Adrenal gland (tissue), 12 donors: ENCODE results near the gene GATA3. TPM values are rescaled to one million over a fixed set of nuclear protein-coding genes. Genes with fewer than 3 reads are reported as not detected.

Experiments used
- DNase-seq, 7 donors: peaks; one replicate each; pipeline ENCODE4 v3.0.0-alpha.2; 2019 to 2020
- H3K27ac ChIP-seq, 5 donors: fragments of 200-600 bp; sonication (generic) in 4 of 5; 1 replicate in 3 of 5; 2 replicates in 2 of 5; pipeline versions ENCODE4 v1.5.1 to v1.8.0; 2016 to 2020; ENCODE audit warnings: mild to moderate bottlenecking in 1 of 5
- H3K27me3 ChIP-seq: fragments of 200-600 bp; 2 replicates; pipeline ENCODE4 v1.8.0; 2021
- H3K36me3 ChIP-seq, 2 donors: fragments of 200-600 bp; replicated peaks in 1 of 2; 1 replicate in 1 of 2; 2 replicates in 1 of 2; pipeline versions ENCODE4 v1.5.1 to v1.8.0; 2018 to 2022
- H3K4me1 ChIP-seq, 2 donors: fragments of 200-600 bp; replicated peaks in 1 of 2; 1 replicate in 1 of 2; 2 replicates in 1 of 2; pipeline versions ENCODE4 v1.5.1 to v1.8.0; 2018 to 2021
- H3K4me3 ChIP-seq, 4 donors: fragments of 200-600 bp; sonication (generic) in 3 of 4; one replicate each; pipeline ENCODE4 v1.5.1; 2016 to 2018
- H3K9me3 ChIP-seq, 3 donors: fragments of 200-600 bp; sonication (generic) in 1 of 3; replicated peaks in 1 of 3; 1 replicate in 2 of 3; 2 replicates in 1 of 3; pipeline versions ENCODE4 v1.5.1 to v1.8.0; 2016 to 2021
- CTCF ChIP-seq, 6 experiments: fragments of 450-650 bp in 4 of 6; fragments of 200-600 bp in 2 of 6; sonication (generic) in 1 of 6; IDR thresholded peaks; 1 replicate in 5 of 6; 2 replicates in 1 of 6; pipeline versions ENCODE4 v1.5.1 to v1.8.0; 2016 to 2021; ENCODE audit warnings: antibody characterized with exemption in 6 of 6, mild to moderate bottlenecking in 2 of 6, moderate library complexity in 1 of 6
- POLR2A ChIP-seq, 2 donors: fragments of 450-650 bp; IDR thresholded peaks; one replicate each; pipeline ENCODE4 v1.6.1; 2017; ENCODE audit warnings: antibody characterized with exemption in 2 of 2, mild to moderate bottlenecking in 2 of 2, moderate library complexity in 1 of 2
- WGBS, 4 donors: extraction: QIAGEN DNeasy Blood & Tissue Kit in 2 of 4; methylation state at CpG; one replicate each; pipeline versions ENCODE4 v1.1.5 to v1.1.7; 2013 to 2017; 5-methylcytosine and 5-hydroxymethylcytosine counted together
- intact Hi-C, 2 donors: fragments of 100-400 bp; cut with DNase I; formaldehyde crosslinking; loops; one replicate each; pipeline versions ENCODE4 v1.14.1 to v1.15.0; 2022 to 2023
- polyA plus RNA-seq, 3 donors: library from polyadenylated mRNA; stranded (reverse); fragments of 200-250 nt in 2 of 3; fragments of 350-450 nt in 1 of 3; fragmentation: Illumina TruSeq in 1 of 3; extraction: RNeasy Lipid Tissue Mini Kit (QIAGEN cat#74804) in 1 of 3; gene quantifications; one replicate each; pipeline ENCODE4 v1.2.3, GENCODE V29; 2013 to 2014
- total RNA-seq, 9 donors: library from RNA; depleted of rRNA in 4 of 9; stranded (reverse); fragments of >200 nt in 4 of 9; fragments of 120-200 nt in 1 of 9; fragmentation: NEBNext Ultra II Directional in 1 of 9; extraction: Animal tissue kit (Norgen Biotek cat#: 25700) in 1 of 9; gene quantifications; one replicate each; pipeline versions ENCODE4 v1.1.0 to v1.2.4, GENCODE V29; 2013 to 2023
- donor health status: healthy with polysubstance abuse.
- donor health status: Bipolar disorder and iron deficiency.
- donor health status: DM: yes; HTN: yes; CAD: no.
- donor health status: DM: no; HTN: no; CAD: no.
- donor health status: DM: no; HTN: no; CAD: no.
- donor health status: DM: yes; HTN: yes; CAD: no.

GATA3 gene
- total and polyA plus RNA-seq, 12 donors, result 1.8 to 11.6 (median 4.7) TPM

- no peak overlapping the region for H3K4me3 ChIP-seq
- H3K36me3 ChIP-seq, result no peaks in the 10 kb centered on the region
- H3K27ac ChIP-seq, result no peak overlapping the region
- no peaks in the 10 kb centered on the region for H3K9me3 ChIP-seq
- intact Hi-C loops, result no loop called here
- TF ChIP-seq POLR2A (IDR thresholded peaks at IDR 0.05) (no peak), CTCF (IDR thresholded peaks at IDR 0.05) (no peak)
- 65 to 70% (median 68%) methylated on average over 3 to 4 of the region's 4 CpGs for WGBS, 4 donors
- H3K4me1 ChIP-seq, result no peaks in the 10 kb centered on the region
- no peak for DNase-seq
- no peaks in the 10 kb centered on the region for H3K27me3 ChIP-seq
These were observed 30.8 kb downstream of the GATA3 start for GRCh38 chr10:8085251-8085650.

GRCh38 chr10:8086315-8086714 lies 31.8 kb downstream of the GATA3 start:
- Histone ChIP-seq H3K9me3 (no peaks in the 10 kb centered on the region), H3K36me3 (no peaks in the 10 kb centered on the region), H3K4me3 (no peak overlapping the region), H3K4me1 (no peaks in the 10 kb centered on the region), H3K27me3 (no peaks in the 10 kb centered on the region), H3K27ac (no peak overlapping the region)
- TF ChIP-seq CTCF (IDR thresholded peaks at IDR 0.05) (no peak), POLR2A (IDR thresholded peaks at IDR 0.05) (no peak)
- WGBS, 4 donors, result 88 to 96% (median 92%) methylated on average over 5 of the region's 5 CpGs
- DNase-seq, result no peak
- intact Hi-C loops, result no loop called here

DNA sequence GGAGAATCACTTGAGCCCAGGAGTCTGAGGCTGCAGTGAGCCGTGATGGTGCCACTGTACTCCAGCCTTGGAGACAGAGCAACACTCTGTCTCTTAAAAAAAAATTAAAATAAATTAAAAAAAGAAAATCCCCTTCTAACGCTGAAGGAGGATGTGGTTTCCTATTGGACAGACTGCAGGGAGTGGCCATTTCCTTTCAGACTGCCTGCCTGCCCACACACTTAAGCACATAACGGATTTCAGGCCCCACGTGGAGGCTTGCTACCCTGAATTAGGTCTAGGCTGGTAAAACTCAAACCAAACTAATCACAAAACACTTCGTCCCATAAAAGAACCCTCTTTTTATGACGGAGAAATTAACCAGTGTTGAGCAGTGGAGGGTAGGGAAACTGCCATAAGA lies 34.0 kb downstream of the GATA3 start:
- DNase-seq, result no peak
- H3K36me3 ChIP-seq, result no peaks in the 10 kb centered on the region
- H3K27me3 ChIP-seq, result no peaks in the 10 kb centered on the region
- intact Hi-C loops, result no loop called here
- WGBS, 4 donors, result 62 to 72% (median 68%) methylated on average over 6 of the region's 6 CpGs
- no peak overlapping the region for H3K27ac ChIP-seq
- no peak overlapping the region for H3K4me3 ChIP-seq
- H3K4me1 ChIP-seq, result no peaks in the 10 kb centered on the region
- no peaks in the 10 kb centered on the region for H3K9me3 ChIP-seq
- TF ChIP-seq POLR2A (IDR thresholded peaks at IDR 0.05), result no peak
- TF ChIP-seq CTCF (IDR thresholded peaks at IDR 0.05), result no peak

DNA sequence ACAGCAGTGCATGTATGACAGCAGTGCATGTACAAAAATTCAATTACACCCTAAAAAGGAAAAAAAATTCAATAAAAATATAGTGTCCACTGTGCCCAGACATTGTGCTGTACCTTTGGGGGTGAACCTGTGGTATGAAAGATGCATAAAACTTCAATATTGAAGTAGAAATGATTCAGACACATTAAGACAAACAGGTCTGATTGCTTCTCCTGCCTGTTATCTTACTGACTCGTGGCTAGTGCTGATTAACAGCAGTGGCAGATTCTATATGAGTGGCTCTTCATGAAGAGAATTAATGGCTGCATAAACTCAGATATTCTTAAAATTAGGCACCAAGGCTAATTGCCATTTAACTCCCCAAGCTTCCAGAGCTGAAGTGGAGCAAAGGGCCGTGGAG lies 37.9 kb downstream of the GATA3 start:
- Histone ChIP-seq H3K27ac (no peak overlapping the region), H3K4me3 (no peak overlapping the region), H3K9me3 (no peaks in the 10 kb centered on the region), H3K36me3 (no peaks in the 10 kb centered on the region), H3K4me1 (no peaks in the 10 kb centered on the region), H3K27me3 (no peaks in the 10 kb centered on the region)
- TF ChIP-seq CTCF (IDR thresholded peaks at IDR 0.05), result no peak
- TF ChIP-seq POLR2A (IDR thresholded peaks at IDR 0.05), result no peak
- intact Hi-C loops, result no loop called here
- WGBS, 4 donors, result 79 to 91% (median 81%) methylated on average over 2 of the region's 2 CpGs
- no peak for DNase-seq
